HG02852 (cell line): ENCODE measurements around the gene MYMK.

Experiments
- ATAC-seq: cut with Tn5 transposase; IDR thresholded peaks from one replicate; pipeline ENCODE4 v1.9.1; 2021; ENCODE audit warnings: mild to moderate bottlenecking, moderate library complexity; ENCODE audit not compliant: unreplicated experiment

Gene MYMK

GRCh38 chr9:133536080-133536479, 11.3 kb upstream of the MYMK start:
- ATAC-seq = no peak

- ATAC-seq = no peak
These were observed 10.6 kb upstream of the MYMK start for GRCh38 chr9:133535306-133535877.

GRCh38 chr9:133534346-133535291, 9.9 kb upstream of the MYMK start, which contains the start of gene ADAMTSL2:
TSS of gene ADAMTSL2 (plus strand) at chr9:133534704. CDS start at chr9:133536713, 2,009 bp downstream.
- ATAC-seq = no peak

GRCh38 chr9:133533857-133534256, 9.1 kb upstream of the MYMK start:
- no peak for ATAC-seq

- ATAC-seq = no peak
These were observed 8.3 kb upstream of the MYMK start for GRCh38 chr9:133532937-133533668.

- ATAC-seq = no peak
These were observed 6.5 kb upstream of the MYMK start for GRCh38 chr9:133531293-133531692.

GRCh38 chr9:133529874-133530273, 5.1 kb upstream of the MYMK start:
- no peak for ATAC-seq

GRCh38 chr9:133529457-133529856, 4.7 kb upstream of the MYMK start:
- no peak for ATAC-seq

- ATAC-seq = no peak
These were observed 4.1 kb upstream of the MYMK start for GRCh38 chr9:133528876-133529241.

GRCh38 chr9:133528001-133528875, 3.5 kb upstream of the MYMK start:
- no peak for ATAC-seq

GRCh38 chr9:133527444-133527920, 2.7 kb upstream of the MYMK start:
- no peak for ATAC-seq

GRCh38 chr9:133526721-133527321, 2.1 kb upstream of the MYMK start:
- ATAC-seq = no peak

- no peak for ATAC-seq
These were observed 918 bp upstream of the MYMK start for GRCh38 chr9:133525677-133526076.

GRCh38 chr9:133524146-133524545, 613 bp downstream of the MYMK start:
- ATAC-seq = no peak

- no peak for ATAC-seq
These were observed 1.7 kb downstream of the MYMK start for GRCh38 chr9:133523106-133523505.

- no peak for ATAC-seq
These were observed 2.5 kb downstream of the MYMK start for GRCh38 chr9:133522073-133522910.

- ATAC-seq = no peak
These were observed 3.4 kb downstream of the MYMK start for GRCh38 chr9:133521122-133522072.
